ENCODE measurements around the gene INPP4B.

DNA sequence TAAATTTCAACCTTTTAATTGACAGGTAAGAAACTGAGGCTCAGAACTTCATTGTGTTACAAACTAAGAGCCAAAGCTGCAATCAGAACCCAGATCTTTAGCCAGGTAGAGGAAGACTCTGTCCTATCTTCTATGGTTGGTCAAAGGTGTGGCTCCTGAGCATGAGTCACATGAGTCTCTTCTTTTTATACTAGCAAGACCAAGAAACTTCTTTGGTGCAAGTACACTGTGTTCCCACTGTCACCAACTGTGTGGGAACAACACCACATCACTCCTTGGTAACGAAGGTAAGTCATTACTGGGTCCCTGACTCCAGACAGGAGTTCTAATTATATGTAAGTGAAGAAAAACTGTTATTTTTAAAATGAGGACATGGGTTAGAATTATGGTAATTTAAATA is 290.1 kb downstream of the INPP4B start:
- TF ChIP-seq CTCF (IDR thresholded peaks at IDR 0.05; ENCODE audit: low read depth, low read length) (no peak), EZH2phosphoT487 (IDR thresholded peaks at IDR 0.05; ENCODE audit: low read depth) (no peak)
